Trophoblast cell (in vitro differentiated cells and primary cell): ENCODE measurements around the gene KRTAP2-3.

Experiments used
- DNase-seq, 2 donors: peaks; one replicate each; pipeline ENCODE4 v3.0.0-alpha.2; 2016
- H2AFZ ChIP-seq: 2 replicates; pipeline ENCODE4 v1.6.1; 2013; ENCODE audit warnings: low read length, moderate library complexity, mild to moderate bottlenecking; ENCODE audit not compliant: insufficient read depth, poor library complexity
- H2AK5ac ChIP-seq: 2 replicates; pipeline ENCODE4 v1.6.1; 2013; ENCODE audit warnings: mild to moderate bottlenecking, low read length
- H2BK120ac ChIP-seq: 2 replicates; pipeline ENCODE4 v1.6.1; 2013; ENCODE audit warnings: low read length, mild to moderate bottlenecking, moderate library complexity; ENCODE audit not compliant: insufficient read depth, poor library complexity
- H2BK12ac ChIP-seq: 2 replicates; pipeline ENCODE4 v1.6.1; 2013; ENCODE audit warnings: mild to moderate bottlenecking, low read length, moderate library complexity
- H2BK5ac ChIP-seq: 2 replicates; pipeline ENCODE4 v1.6.1; 2013; ENCODE audit warnings: low read length, low read depth, moderate library complexity, mild to moderate bottlenecking; ENCODE audit not compliant: poor library complexity
- H3K14ac ChIP-seq: 2 replicates; pipeline ENCODE4 v1.6.1; 2013; ENCODE audit warnings: mild to moderate bottlenecking, low read length
- H3K18ac ChIP-seq: 2 replicates; pipeline ENCODE4 v1.6.1; 2013; ENCODE audit warnings: mild to moderate bottlenecking, low read length
- H3K23ac ChIP-seq: 2 replicates; pipeline ENCODE4 v1.6.1; 2013; ENCODE audit warnings: low read length
- H3K27ac ChIP-seq: 2 replicates; pipeline ENCODE4 v1.5.1; 2013; ENCODE audit warnings: low read depth, mild to moderate bottlenecking, inconsistent platforms, low read length, moderate library complexity
- H3K27me3 ChIP-seq: 2 replicates; pipeline ENCODE4 v1.6.1; 2013; ENCODE audit warnings: inconsistent platforms, mild to moderate bottlenecking, low read length, moderate library complexity; ENCODE audit not compliant: insufficient read depth
- H3K36me3 ChIP-seq, 2 experiments: 1 replicate in 1 of 2; 2 replicates in 1 of 2; pipeline ENCODE4 v1.6.1; 2013; ENCODE audit warnings: low read length in 2 of 2, mild to moderate bottlenecking in 2 of 2, moderate library complexity in 1 of 2; ENCODE audit not compliant: insufficient read depth in 2 of 2, control insufficient read depth in 1 of 2
- H3K4ac ChIP-seq: 2 replicates; pipeline ENCODE4 v1.6.1; 2013; ENCODE audit warnings: low read depth, mild to moderate bottlenecking, low read length, moderate library complexity
- H3K4me1 ChIP-seq, 2 experiments: 1 replicate in 1 of 2; 2 replicates in 1 of 2; pipeline ENCODE4 v1.6.1; 2013; ENCODE audit warnings: low read length in 2 of 2, mild to moderate bottlenecking in 2 of 2, moderate library complexity in 1 of 2; ENCODE audit not compliant: insufficient read depth in 2 of 2, control insufficient read depth in 1 of 2
- H3K4me2 ChIP-seq: 2 replicates; pipeline ENCODE4 v1.6.1; 2013; ENCODE audit warnings: inconsistent platforms, mild to moderate bottlenecking, low read length, moderate library complexity
- H3K4me3 ChIP-seq: 2 replicates; pipeline ENCODE4 v1.5.1; 2013; ENCODE audit warnings: mild to moderate bottlenecking, low read depth, low read length, inconsistent platforms
- H3K79me1 ChIP-seq: one replicate; pipeline ENCODE4 v1.6.1; 2013; ENCODE audit warnings: low read length
- H3K79me2 ChIP-seq: 2 replicates; pipeline ENCODE4 v1.6.1; 2013; ENCODE audit warnings: low read length, mild to moderate bottlenecking; ENCODE audit not compliant: control insufficient read depth, insufficient read depth, poor library complexity
- H3K9ac ChIP-seq: 2 replicates; pipeline ENCODE4 v1.6.1; 2013; ENCODE audit warnings: mild to moderate bottlenecking, low read length
- H3K9me3 ChIP-seq: 2 replicates; pipeline ENCODE4 v1.6.1; 2013; ENCODE audit warnings: low read depth, mild to moderate bottlenecking, control low read depth, inconsistent platforms, low read length; ENCODE audit not compliant: insufficient read depth
- H4K12ac ChIP-seq: 2 replicates; pipeline ENCODE4 v1.6.1; 2013; ENCODE audit warnings: low read depth, mild to moderate bottlenecking, low read length, moderate library complexity
- H4K8ac ChIP-seq: 2 replicates; pipeline ENCODE4 v1.6.1; 2013; ENCODE audit warnings: low read depth, mild to moderate bottlenecking, low read length, moderate library complexity
- H4K91ac ChIP-seq: one replicate; pipeline ENCODE4 v1.6.1; 2013; ENCODE audit warnings: low read depth, mild to moderate bottlenecking, low read length, moderate library complexity
- WGBS: extraction: QIAGEN DNeasy Blood & Tissue Kit; methylation state at CpG from one replicate; pipeline ENCODE4 v1.1.7; 2013; ENCODE audit warnings: missing lambda C conversion rate; ENCODE audit not compliant: insufficient read length, insufficient coverage; ENCODE audit errors: extremely low coverage; 5-methylcytosine and 5-hydroxymethylcytosine counted together

KRTAP2-3 gene

DNA sequence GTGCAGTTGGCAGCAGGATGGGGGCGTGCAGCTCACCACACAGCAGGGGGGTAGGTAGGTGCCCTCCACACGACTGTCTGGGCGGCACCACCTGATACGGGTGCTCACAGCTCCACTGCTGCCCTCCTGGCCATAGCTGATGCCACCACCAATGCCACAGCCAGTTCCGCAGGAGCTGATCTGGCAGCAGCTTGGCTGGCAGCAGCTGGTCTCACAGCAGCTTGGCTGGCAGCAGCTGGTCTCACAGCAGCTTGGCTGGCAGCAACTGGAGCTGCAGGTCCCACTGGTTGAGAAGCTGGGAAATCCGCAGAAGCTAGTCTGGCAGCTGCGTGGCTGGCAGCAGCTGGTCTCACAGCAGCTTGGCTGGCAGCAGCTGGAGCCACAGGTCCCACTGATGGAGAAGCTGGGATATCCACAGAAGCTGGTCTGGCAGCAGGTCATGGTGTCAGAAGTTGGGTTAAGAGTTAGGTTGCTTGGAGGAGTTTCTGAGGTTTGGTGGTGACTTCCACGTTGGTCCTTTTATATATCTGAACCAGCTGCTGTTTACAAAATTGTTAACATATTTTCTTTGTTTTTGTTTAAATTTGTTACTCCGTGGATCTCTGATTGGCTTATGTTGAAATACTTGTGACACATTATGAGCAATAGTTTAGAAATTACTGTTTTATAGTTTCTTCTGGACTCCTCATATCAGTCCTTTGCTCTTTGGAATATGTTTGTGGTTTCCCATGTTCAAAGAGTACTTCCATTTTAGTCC lies 33.0 kb downstream of the KRTAP2-3 start, which contains the start of gene KRTAP1-5:
Gene KRTAP1-5, minus strand, starts transcription at position 494 of the 757 bp plus-strand sequence. Its CDS starts 53 bp downstream, at position 441.
- no peak within 1 kb of the TSS for H3K4me2 ChIP-seq
- H2BK120ac ChIP-seq = no peak within 1 kb of the TSS
- no peak within 1 kb of the TSS for H3K23ac ChIP-seq
- H3K36me3 ChIP-seq = no peaks in the 10 kb centered on the region
- no peaks in the 10 kb centered on the region for H3K4me1 ChIP-seq
- H2AK5ac ChIP-seq = no peak within 1 kb of the TSS
- no peak within 1 kb of the TSS for H3K9ac ChIP-seq
- DNase-seq = peak in 1 of 2 donors; percentile 31
- H2AFZ ChIP-seq = no peak within 1 kb of the TSS
- H3K4ac ChIP-seq = no peak within 1 kb of the TSS
- H2BK12ac ChIP-seq = no peak within 1 kb of the TSS
- H3K18ac ChIP-seq = no peak within 1 kb of the TSS
- no CpG with 5 or more reads among the region's 9 CpGs for WGBS
- H3K4me3 ChIP-seq = no peak within 1 kb of the TSS
- no peaks in the 10 kb centered on the region for H3K9me3 ChIP-seq
- no peak within 1 kb of the TSS for H4K91ac ChIP-seq
- H3K14ac ChIP-seq = no peak within 1 kb of the TSS
- no peaks in the 10 kb centered on the region for H3K79me1 ChIP-seq
- H2BK5ac ChIP-seq = no peak within 1 kb of the TSS
- no peak within 1 kb of the TSS for H3K27ac ChIP-seq
- H3K27me3 ChIP-seq = no peaks in the 10 kb centered on the region
- no peak within 1 kb of the TSS for H4K12ac ChIP-seq
- H4K8ac ChIP-seq = no peak within 1 kb of the TSS
- no peaks in the 10 kb centered on the region for H3K79me2 ChIP-seq

- H2BK120ac ChIP-seq = no peak overlapping the region
- H2AFZ ChIP-seq = no peak overlapping the region
- H3K9ac ChIP-seq = no peak overlapping the region
- H3K36me3 ChIP-seq = no peaks in the 10 kb centered on the region
- no peak overlapping the region for H4K91ac ChIP-seq
- H3K27ac ChIP-seq = no peak overlapping the region
- no peak overlapping the region for H3K23ac ChIP-seq
- 100% methylated on average over 2 of the region's 3 CpGs for WGBS
- no peak overlapping the region for H2BK12ac ChIP-seq
- no peak overlapping the region for H3K4ac ChIP-seq
- H3K79me2 ChIP-seq = no peaks in the 10 kb centered on the region
- no peaks in the 10 kb centered on the region for H3K27me3 ChIP-seq
- H3K9me3 ChIP-seq = no peaks in the 10 kb centered on the region
- no peak overlapping the region for H3K14ac ChIP-seq
- no peak overlapping the region for H3K18ac ChIP-seq
- H3K4me3 ChIP-seq = no peak overlapping the region
- no peak overlapping the region for H2AK5ac ChIP-seq
- H3K4me2 ChIP-seq = no peak overlapping the region
- H3K79me1 ChIP-seq = no peaks in the 10 kb centered on the region
- H4K8ac ChIP-seq = no peak overlapping the region
- H3K4me1 ChIP-seq = no peaks in the 10 kb centered on the region
- H2BK5ac ChIP-seq = no peak overlapping the region
- DNase-seq = no peak
- H4K12ac ChIP-seq = no peak overlapping the region
Measured at GRCh38 chr17:41024697-41025096, 35.2 kb downstream of the KRTAP2-3 start.

DNA sequence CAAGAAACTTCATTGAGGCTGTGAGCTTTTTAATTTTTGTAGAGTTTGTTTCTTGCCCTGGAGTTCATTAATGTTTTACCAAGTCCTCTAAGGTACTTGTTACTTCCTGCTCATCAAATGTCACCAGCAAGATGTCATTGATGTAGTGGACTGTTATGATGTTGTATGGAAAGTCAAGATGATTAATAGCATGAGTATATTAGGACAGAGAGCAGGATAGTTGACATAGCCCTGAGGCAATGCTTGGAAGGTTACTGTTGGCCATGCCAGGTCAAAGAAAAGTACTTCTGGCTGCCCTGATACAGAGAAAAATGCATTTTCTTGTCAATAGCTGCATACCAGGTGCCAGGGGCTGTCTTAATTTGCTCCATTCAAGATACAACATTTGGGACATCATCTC lies 39.6 kb downstream of the KRTAP2-3 start:
- no peak for DNase-seq
- Histone ChIP-seq H4K8ac (no peak overlapping the region), H3K9ac (no peak overlapping the region), H3K4me3 (no peak overlapping the region), H3K36me3 (no peaks in the 10 kb centered on the region), H3K27ac (no peak overlapping the region), H2BK5ac (no peak overlapping the region), H2AFZ (no peak overlapping the region), H3K4ac (no peak overlapping the region), H2BK12ac (no peak overlapping the region), H3K79me2 (no peaks in the 10 kb centered on the region), H3K18ac (no peak overlapping the region), H4K12ac (no peak overlapping the region), H3K4me2 (no peak overlapping the region), H3K79me1 (no peaks in the 10 kb centered on the region), H3K27me3 (no peaks in the 10 kb centered on the region), H2BK120ac (no peak overlapping the region), H3K14ac (no peak overlapping the region), H3K4me1 (no peaks in the 10 kb centered on the region), H3K23ac (no peak overlapping the region), H2AK5ac (no peak overlapping the region), H3K9me3 (no peaks in the 10 kb centered on the region), H4K91ac (no peak overlapping the region)

DNA sequence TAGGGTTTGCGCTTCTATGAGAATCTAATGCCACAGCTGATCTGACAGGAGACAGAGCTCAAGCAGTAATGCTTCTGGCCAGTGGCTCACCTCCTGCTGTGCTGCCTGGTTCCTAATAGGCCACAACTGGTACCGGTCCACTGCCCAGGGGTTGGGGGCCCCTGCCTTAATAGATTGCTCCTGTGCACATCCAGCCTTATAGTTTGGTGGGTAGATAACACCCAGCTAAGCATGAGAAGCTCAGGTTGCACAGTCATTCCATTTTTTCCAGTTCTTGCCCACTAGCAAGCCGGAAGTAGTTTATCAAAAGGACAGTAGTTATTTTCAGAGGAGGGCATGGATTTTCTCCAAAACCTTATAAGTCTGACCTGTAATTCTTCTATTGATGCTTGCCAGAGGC lies 40.5 kb downstream of the KRTAP2-3 start:
- Histone ChIP-seq H3K4me1 (no peaks in the 10 kb centered on the region), H3K9me3 (no peaks in the 10 kb centered on the region), H3K4me2 (no peak overlapping the region), H3K27me3 (no peaks in the 10 kb centered on the region), H3K9ac (no peak overlapping the region), H4K12ac (no peak overlapping the region), H3K4me3 (no peak overlapping the region), H4K91ac (no peak overlapping the region), H3K79me1 (no peaks in the 10 kb centered on the region), H3K27ac (no peak overlapping the region), H2BK5ac (no peak overlapping the region), H3K14ac (no peak overlapping the region), H3K4ac (no peak overlapping the region), H3K79me2 (no peaks in the 10 kb centered on the region), H3K23ac (no peak overlapping the region), H2BK12ac (no peak overlapping the region), H3K18ac (no peak overlapping the region), H4K8ac (no peak overlapping the region), H2AK5ac (no peak overlapping the region), H2BK120ac (no peak overlapping the region), H3K36me3 (no peaks in the 10 kb centered on the region), H2AFZ (no peak overlapping the region)
- DNase-seq = no peak
- no CpG with 5 or more reads among the region's 3 CpGs for WGBS
